Prostate gland (tissue), 2 donors: ENCODE results near the gene HSF2BP.

Source experiments
- CTCF ChIP-seq, 4 experiments: fragments of 200-600 bp in 2 of 4; fragments of 450-650 bp in 2 of 4; sonication (generic) in 2 of 4; IDR thresholded peaks; 1 replicate in 3 of 4; 2 replicates in 1 of 4; pipeline ENCODE4 v1.5.1; 2016 to 2019; ENCODE audit warnings: antibody characterized with exemption in 4 of 4, mild to moderate bottlenecking in 2 of 4, moderate library complexity in 2 of 4
- POLR2AphosphoS5 ChIP-seq: sonication (generic); formaldehyde crosslinking; IDR thresholded peaks from one replicate; pipeline ENCODE4 v1.6.1; 2017; ENCODE audit warnings: antibody characterized with exemption

GRCh38 chr21:43645136-43645891 is 14.0 kb downstream of the HSF2BP start:
- TF ChIP-seq CTCF (IDR thresholded peaks at IDR 0.05): peak; percentile 11 to 76 (median 54)
- TF ChIP-seq POLR2AphosphoS5: peak; percentile 64
